Esophagus mucosa (tissue), 1 donor: ENCODE data around the gene SDC1. TPM values are rescaled to one million over a fixed set of nuclear protein-coding genes. Genes with fewer than 3 reads are reported as not detected.

Source experiments
- ATAC-seq: fragments of 200-7000 bp; cut with Tn5 transposase; one replicate; pipeline ENCODE4 v1.9.1; 2020
- total RNA-seq: library from RNA; stranded (reverse); gene quantifications from one replicate; pipeline ENCODE4 v1.2.4, GENCODE V29; 2023
- donor health status: DM: yes; HTN: yes; CAD: no.

SDC1 gene
- total RNA-seq, 1 donor from 2014 or later, result 477 TPM

DNA sequence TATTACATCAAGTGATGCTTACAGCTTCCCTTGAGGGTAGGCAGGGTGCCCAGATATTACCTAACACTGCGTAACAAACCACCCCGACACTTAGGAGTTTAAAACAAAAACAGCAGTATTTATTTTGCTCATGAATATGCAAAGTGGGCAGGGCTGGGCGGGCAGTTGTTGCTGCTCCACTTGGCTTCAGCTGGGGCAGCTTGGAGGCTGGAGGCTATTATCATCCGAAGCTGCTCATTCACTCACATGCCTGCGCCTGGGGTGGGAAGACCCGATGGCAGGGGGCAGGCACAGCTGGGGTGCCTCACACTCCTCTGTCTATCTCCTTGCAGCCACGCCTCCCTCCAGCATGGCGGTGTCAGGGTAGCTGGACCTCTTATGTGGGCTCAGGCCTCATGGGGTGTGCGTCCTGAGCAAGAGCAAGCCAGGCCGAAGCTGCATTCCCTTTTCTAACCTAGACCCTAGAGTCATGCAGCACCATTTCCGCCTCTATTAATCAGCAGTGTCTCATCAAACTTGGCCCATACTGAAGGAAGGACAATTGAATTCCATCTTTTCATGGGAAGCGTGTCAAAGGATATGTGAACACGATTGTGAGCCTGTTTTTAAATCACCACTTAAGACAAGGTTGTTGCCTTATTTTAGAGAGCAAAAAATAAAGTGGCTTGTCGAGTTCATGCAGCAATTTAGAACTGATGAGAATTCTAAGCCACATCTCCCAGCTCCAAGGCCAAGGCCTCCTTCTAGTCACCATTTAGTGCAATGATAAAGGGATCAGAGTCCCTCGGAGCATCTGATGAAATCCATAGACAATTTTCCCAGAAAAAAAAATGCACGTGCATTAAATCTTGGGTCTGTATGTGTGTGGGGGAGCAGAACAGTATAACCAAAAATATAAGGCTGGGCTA, 54.9 kb downstream of the SDC1 start:
- peak; percentile 4 for ATAC-seq

DNA sequence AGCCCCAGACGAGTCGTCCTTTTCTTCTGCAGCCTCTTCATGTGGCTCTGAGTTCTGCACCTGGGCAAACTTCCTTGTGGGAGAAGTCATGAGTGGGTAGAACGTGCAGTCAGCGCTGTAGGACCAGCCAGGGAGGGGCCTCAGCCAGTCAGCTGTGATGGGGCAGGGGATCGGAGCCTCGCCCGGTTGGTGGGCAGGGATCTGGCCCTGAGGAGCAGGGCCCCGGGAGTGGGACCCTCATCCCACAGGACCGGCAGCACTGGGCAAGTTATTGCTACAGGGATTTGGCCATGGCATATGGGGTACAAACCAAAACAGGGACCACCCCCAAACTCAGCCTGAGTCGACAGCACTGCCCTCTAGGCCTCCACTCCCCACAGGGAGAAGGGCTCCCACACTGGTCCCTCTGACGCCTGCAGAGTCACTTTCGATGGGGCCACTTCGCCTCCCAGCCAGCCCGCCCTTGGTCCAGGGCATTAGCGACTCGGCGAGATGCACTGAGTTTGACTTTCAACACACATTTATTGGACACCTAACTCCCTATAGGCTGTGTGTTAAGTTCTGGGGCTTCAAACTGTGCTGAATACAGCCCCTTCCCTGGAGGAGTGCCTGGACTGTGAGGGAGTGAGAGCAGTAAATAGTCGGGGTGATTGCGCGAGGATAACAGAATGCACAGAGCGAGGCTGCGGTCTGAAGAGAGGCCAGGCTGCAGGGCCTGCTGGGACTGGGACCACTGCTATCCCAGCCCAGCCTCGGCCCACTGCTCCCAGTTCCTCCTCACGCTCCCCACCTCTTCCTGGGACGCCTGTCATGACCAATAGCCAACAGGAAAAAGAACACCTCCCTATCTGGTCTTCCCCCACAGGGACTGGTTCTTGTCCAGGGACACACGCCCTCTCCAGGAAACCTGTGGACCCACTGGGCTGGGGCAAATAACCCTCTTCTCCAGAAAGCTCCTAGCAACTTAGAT, 55.9 kb downstream of the SDC1 start:
- no peak for ATAC-seq

DNA sequence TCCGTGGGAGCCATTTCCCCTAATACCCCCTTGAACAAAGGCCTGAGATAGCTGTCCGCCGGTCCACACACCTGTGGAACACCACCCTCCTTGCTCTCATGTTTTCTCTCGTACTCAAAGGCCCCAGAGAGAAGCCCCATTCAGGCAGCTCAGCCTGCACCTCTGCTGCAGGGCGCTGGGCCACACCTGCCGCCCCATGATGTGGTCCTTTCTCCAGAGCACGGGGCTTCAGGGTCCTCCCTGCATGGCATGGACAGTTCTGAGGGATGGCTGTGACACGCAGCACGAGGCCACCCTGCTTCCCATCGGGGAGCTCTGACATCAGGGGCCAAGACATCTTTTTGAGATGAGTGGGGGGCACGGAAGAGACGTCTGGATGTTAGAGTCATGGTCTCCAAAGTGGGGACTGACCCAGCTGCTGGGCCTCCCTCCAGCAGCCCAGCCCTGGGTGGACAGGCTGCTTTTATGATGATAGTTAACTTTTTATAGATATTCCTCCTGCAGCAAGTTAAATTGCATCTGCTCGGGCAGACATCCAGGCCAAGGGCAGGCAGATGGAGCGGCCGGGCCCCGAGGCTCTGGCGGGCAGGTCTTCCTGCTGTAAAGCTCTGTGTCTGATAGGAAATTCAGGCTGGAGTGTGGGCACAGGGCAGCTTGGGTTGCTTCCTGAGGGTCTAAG, 56.7 kb downstream of the SDC1 start:
- ATAC-seq, result no peak

DNA sequence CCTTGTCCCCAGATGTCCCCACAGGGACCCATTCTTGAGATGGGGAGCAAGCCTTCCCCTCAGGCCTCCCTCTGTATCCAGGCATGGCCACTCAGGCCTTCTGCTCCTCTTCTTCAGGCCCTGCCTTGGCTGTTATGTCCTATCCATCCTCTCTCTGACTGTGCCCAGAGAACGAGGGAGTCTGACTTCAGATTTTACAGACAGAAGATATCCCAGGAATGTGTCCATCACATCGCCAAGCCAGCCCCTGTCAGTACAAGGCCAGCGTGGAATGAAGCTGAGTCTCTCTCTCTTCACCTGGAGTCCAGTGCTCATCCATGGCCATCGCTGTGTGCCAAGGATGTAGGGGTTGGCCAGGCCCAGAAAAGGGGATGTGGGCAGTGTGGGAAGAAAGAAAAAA, 57.6 kb downstream of the SDC1 start:
- no peak for ATAC-seq

DNA sequence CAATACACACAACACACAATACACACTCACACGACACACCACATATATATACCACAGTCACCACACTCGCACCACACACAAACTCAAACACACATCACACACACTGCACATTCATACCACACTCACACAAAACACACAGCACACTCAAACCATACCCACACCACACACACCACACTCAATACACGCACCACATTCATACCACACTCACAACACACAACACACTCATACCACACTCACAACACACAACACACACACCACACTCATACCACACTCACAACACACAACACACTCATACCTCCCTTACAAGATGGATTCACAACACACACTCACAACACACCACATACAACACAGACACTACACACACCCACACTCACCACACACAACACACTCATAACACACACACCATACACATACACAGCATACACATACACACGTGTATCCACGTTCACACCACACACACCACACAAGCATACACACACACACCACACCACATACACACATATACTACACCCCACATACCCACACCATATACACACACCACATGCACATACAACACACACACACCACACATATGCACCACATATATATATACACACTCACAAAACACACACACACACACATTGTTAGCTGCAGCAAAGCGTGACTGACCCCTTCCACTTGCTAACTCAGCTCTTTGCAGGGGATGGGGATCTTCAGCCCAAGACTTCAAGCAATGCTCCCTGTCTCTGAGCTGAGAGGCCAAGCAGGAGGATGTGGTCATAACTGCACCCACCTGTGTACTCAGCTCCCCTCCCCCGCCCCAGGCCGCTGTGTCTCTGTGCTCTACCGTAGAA, 59.0 kb downstream of the SDC1 start:
- no peak for ATAC-seq

DNA sequence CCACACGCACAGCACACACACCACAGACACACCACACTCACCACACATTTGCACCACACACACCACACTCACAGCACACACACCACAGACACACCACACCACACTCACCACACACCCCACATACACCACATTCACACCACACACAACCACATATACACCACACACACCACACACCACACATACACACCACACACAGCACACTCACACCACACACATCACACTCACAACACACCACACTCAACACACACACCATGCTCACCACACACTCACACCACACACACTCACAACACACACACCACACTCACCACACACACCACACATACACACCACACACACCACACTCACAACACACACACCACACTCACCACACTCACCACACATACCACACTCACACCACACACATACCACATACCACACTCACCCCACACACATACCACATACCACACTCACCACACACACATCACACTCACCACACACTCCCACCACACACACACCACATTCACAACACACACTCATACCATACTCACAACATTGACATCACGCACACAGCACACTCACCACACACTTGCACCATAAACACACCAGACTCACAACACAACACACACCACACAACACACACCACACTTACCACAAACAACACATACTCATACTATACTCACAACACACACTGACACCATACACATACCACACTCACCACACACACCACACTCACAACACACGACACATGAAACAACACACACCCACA, 60.0 kb downstream of the SDC1 start:
- no peak for ATAC-seq

DNA sequence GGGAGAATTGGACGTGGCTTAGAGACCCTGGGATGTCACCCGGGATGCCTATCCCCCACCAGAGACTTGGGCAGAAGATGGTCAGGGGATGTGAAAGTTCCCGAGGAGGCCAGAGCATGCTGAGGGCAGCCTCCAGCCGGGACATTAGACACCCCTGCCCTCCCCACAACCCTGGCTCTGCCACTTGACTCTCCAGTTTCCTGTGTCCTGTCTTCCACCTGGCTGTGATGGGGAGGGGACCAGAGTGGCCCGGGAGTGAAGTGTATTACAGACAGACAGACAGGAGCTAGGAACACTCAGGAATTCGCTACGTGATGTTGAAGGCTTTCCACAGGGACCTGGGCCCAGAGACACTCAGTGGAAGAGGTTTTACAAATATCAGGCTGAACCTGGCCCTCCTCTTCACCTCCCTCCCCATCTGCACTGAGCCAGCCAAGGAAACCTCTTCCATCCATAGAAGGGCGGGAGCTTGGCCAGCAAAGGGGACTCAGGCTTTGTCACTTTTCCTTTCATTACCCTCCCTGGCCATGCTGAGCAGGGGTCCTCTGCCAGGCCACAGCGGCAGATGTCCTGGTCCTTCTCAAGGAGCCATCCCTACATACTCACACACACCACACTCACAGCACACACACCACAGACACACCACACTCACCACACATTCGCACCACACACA, 60.7 kb downstream of the SDC1 start:
- no peak for ATAC-seq

DNA sequence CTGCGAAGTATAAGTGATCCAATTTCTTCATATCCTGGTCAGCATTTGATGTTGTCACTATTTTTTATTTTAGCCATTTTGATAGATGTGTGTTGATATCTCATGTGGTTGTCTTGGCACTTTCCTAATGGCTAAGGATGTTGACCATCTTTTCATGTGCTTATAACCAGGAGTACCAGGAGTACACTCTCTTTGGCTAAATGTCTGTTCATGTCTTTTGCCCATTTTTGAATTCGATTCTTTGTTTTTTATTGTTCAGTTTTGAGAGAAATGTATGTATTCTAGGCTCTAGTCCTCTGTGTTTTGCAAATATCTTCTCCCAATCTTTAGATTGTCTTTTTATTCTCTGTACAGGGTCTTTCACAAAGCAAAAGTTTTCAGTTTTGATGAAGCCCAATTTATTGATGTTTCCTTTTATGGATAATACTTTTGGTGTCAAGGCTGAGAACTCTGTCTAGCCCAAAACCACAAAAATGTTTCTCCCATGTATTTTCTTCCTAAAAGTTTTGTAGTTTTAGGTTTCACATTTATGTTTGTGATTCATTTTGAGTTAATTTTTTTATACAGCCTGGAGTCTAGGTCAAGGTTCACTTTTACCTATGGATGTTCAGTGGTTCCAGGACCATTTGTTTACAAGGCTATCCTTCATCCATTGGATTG, 65.4 kb downstream of the SDC1 start:
- no peak for ATAC-seq

DNA sequence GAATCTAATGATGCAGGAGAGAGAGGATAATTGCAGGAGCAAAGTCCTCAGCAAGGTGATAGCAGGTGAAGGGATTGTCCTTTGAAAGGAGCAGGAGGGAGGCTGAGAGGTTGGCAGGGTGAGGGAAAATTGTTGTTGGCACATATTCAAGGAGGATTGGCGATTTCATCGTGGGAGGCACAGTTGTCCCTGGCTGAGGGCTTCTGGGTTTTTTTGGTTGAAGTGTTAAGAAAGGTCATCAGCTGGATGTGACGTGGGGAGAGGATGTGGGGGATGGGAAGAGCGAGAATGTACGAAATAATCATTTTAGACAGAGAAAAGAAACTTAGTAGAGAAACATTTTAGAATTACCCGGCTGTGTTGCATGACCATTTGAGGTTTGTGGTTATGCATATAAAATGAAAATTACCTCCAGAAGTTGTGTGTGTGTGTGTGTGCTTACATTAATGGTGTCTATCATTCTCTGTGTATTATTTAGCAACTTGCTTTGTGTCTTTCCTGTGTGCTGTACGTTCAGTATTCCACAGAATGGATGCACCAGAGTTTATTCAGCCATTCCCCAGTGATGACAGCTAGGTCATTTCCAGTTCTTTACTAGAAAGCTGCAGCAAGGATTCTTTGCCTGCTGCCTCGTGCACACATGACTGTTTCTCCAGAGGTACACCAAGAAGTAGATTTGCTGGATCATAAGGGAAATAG, 67.6 kb downstream of the SDC1 start:
- no peak for ATAC-seq

DNA sequence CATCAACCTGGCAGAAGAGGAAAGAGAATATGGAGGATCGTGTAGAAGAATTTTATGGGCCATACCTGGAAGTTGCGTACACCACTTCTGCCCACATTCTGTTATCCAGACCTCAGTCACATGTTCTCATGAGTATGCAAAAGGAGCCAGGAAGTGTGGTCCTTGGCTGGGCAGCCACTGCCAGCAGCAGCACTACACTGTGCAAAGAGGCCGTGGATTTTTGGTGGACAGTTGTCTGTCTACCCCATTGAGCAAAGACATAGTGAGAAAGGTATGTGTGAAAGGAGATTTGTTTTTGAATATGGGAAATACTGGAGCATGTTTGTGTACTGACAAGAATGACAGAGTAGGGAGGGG, 68.1 kb downstream of the SDC1 start:
- no peak for ATAC-seq

DNA sequence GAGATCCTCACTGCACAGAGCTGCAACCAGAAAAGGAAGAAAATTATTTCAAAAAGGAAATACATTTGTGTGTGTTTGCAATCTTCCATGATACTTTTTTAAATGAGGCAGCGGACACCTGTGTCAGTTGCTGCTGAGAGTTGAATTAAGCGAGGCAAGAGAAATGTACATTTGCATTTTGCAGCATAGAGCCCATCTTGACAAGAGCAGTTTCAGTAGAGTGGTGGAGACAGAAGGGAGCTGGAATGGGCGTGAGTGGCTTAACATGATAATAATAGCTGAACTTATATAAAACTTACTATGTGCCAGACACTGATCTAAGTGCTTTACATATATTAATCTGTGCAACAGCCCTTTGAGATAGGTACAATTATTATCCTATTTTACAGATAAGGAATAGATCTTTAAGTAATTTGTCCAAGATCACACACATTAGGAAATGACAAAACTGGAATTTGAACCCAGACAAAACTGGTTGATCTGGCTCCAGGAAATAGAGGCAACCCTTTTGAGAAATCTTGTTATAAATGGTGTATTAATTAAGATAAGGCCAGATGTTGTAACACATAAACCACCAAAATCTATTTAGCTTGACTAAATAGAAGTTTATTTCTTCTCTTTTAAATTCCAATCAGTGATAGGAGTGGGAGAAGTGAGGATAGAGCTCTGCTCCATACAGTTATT, 68.7 kb downstream of the SDC1 start:
- ATAC-seq, result no peak

DNA sequence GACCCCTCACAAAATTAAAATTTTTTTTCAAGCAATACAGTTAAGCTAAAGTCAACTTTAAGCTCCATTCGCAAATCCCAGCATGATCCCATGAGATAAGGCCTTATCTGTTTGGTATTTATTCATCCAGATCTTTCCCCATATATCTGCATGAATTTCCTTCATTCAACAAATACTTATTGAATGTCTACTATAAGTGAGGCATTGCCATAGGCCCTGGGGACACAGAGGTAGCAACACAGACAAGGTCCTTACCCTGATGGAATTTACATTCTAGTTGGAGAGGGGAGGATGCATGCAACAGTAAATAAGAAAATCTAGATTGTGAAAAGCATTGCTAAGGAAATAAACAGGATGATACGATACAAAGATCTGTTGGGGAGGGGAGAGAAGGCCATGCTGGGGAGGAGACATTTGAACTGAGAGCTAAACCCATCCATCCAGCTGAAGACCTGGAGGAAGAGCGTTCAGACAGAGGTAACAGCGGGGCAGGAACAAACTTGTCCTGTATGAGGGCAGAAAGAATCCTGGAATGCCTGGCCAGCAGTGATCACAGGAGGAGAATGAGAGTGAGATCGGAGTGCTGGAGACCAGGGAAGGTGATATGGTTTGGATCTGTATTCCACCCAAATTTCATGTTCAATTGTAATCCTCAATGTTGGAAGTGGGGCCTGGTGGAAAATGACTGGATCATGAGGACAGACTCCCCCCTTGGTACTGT, 71.6 kb downstream of the SDC1 start:
- peak; percentile 71 for ATAC-seq

DNA sequence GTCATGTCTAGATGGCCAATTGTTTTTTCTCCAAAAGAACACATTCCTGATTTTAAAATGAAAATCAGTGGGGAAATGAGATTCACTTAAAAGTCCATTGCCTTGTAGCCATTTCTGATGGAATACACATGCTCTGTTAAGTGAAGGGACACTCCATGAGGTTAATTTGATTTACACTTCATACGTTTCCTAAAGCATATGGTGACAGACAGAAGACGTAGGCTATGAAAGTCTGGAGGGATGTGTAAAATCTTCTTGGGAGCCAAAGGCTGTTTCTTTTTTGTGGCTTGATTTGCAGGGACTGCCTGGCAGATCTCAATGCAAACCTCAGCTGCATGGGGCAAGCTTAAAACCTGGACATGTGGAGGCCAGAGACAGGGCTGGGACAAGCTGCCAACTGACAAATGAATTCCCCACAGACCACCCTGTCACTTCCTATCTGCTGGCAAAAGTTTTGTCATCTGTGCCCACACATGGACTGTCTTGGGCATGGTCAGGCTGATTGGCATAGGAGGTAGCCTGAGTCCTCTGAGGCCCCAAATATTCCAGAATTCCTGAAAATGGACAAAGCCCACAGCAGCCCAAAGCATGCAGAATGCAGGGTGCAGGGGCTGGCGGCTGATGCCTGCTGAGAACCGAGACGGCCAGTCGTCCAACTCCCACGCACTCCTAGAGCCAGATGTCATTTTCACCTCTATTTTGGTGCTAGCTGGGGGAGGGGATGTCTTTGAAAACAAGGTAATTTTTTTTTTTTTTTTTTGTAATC, 73.9 kb downstream of the SDC1 start:
- ATAC-seq, result no peak
